B cell (primary cell): ENCODE measurements around the gene ZNF777.

Experiments
- EZH2 ChIP-seq: IDR thresholded peaks from 2 replicates; pipeline ENCODE4 v1.6.1; 2012; ENCODE audit warnings: borderline replicate concordance, low read depth, mild to moderate bottlenecking, moderate library complexity, low read length; ENCODE audit not compliant: insufficient read depth, poor library complexity, severe bottlenecking
- TF ChIP-seq, protein P1 (sequence below): fragments of 200-600 bp; IDR thresholded peaks from one replicate; pipeline ENCODE4 v1.8.0; 2022; ENCODE audit warnings: antibody characterized with exemption, mild to moderate bottlenecking

DNA sequence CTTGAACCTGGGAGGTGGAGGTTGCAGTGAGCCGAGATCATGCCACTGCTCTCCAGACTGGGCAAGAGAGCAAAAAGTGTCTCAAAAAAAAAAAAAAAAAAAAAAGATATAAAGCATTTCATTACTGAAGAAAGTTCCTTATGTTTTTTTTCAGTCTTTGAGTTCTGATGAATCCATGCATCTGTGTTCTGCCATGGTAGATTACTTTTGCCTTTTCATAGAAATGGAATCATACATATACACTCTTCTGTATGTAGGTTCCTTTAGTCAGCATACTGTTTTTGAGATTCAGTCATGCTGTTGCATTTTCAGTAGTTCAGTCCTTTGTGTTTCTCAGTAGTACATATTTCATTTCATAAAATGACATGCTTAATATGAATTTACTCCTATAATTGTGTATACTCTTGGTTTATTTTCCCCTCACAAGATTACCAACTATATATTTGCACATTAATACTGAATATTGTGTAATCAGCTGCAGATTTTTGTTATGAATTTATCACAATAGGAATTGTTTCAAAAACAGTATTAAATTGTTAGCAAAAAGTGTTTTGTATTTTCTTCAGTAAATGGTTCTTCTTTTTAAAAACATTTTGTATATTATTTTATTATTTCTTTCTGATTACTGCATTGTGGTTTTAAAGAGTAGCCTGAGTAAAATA, 2.8 kb upstream of the ZNF777 start:
- TF ChIP-seq, protein P1, sequence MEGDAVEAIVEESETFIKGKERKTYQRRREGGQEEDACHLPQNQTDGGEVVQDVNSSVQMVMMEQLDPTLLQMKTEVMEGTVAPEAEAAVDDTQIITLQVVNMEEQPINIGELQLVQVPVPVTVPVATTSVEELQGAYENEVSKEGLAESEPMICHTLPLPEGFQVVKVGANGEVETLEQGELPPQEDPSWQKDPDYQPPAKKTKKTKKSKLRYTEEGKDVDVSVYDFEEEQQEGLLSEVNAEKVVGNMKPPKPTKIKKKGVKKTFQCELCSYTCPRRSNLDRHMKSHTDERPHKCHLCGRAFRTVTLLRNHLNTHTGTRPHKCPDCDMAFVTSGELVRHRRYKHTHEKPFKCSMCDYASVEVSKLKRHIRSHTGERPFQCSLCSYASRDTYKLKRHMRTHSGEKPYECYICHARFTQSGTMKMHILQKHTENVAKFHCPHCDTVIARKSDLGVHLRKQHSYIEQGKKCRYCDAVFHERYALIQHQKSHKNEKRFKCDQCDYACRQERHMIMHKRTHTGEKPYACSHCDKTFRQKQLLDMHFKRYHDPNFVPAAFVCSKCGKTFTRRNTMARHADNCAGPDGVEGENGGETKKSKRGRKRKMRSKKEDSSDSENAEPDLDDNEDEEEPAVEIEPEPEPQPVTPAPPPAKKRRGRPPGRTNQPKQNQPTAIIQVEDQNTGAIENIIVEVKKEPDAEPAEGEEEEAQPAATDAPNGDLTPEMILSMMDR = no peak
- no peak for TF ChIP-seq EZH2
